ENCODE measurements around the gene CYP27A1.

DNA sequence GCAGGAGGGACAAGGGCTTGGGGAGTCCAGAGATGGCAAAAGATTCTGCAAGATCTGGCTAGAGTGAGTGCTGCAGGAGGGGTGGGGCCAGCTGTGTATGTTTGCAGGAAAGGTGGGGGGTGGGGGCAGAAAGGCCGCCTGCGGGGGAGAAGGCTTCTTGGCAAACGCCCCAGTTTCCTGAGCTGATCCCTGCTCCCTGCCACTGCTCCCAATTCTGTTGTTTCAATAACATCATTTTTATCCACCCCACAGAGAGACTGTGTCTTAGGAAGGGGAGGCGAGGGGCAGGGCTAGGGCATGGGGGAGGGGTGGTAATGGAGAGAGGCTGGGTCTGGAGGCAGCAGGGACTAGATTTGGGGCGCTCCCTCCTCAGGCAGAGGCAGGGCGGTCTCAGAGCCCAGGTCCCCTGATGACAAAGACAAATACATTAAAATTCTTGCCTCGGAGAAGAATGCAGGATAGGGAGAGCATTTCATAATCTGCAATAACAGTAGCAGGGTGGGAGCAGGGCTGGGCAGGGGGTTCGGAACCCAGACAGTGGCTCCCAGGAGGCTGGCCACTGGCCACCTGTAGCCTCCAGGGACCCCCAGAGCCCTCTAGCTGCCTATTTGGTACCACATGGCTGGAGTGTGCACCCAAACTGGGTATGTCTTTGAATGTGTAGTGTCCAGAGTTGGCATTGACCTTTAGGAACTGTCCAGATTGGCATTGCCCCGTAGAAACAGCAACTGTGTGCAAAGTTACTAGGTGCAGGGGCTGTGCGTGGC lies 75.6 kb downstream of the CYP27A1 start:
- TF ChIP-seq, protein P1, sequence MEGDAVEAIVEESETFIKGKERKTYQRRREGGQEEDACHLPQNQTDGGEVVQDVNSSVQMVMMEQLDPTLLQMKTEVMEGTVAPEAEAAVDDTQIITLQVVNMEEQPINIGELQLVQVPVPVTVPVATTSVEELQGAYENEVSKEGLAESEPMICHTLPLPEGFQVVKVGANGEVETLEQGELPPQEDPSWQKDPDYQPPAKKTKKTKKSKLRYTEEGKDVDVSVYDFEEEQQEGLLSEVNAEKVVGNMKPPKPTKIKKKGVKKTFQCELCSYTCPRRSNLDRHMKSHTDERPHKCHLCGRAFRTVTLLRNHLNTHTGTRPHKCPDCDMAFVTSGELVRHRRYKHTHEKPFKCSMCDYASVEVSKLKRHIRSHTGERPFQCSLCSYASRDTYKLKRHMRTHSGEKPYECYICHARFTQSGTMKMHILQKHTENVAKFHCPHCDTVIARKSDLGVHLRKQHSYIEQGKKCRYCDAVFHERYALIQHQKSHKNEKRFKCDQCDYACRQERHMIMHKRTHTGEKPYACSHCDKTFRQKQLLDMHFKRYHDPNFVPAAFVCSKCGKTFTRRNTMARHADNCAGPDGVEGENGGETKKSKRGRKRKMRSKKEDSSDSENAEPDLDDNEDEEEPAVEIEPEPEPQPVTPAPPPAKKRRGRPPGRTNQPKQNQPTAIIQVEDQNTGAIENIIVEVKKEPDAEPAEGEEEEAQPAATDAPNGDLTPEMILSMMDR (IDR thresholded peaks at IDR 0.05; ENCODE audit: low read length) = no peak
- TF ChIP-seq EZH2 (IDR thresholded peaks at IDR 0.05; ENCODE audit: borderline replicate concordance, low read length) = no peak
